ENCODE results near the gene OR12D3.

- no peak for TF ChIP-seq CTCF (IDR thresholded peaks at IDR 0.05 in 2 of 3, conservative IDR thresholded peaks at IDR 0.05 in 1 of 3; ENCODE audit: control insufficient read depth in 2 of 3, extremely low read depth in 1 of 3, insufficient read depth in 1 of 3, low read depth in 3 of 3, low read length in 3 of 3)
- TF ChIP-seq POLR2AphosphoS5 (IDR thresholded peaks at IDR 0.05; ENCODE audit: low read length): no peak
- TF ChIP-seq MEF2B (IDR thresholded peaks at IDR 0.05; ENCODE audit: partially characterized antibody, poor library complexity, severe bottlenecking): no peak
- no peak for TF ChIP-seq POLR2A (IDR thresholded peaks at IDR 0.05; ENCODE audit: low read depth, low read length)
- no peak for TF ChIP-seq SRF (IDR thresholded peaks at IDR 0.05; ENCODE audit: low read depth in 2 of 2, low read length in 2 of 2)
- TF ChIP-seq BACH1 (IDR thresholded peaks at IDR 0.05; ENCODE audit: borderline replicate concordance): no peak
- TF ChIP-seq ZNF274 (IDR thresholded peaks at IDR 0.05; ENCODE audit: insufficient read depth, insufficient read length): no peak
- no peak for TF ChIP-seq ZBTB11 (CRISPR knock-in tag; IDR thresholded peaks at IDR 0.05)
- TF ChIP-seq EZH2 (IDR thresholded peaks at IDR 0.05; ENCODE audit: borderline replicate concordance, control insufficient read depth, low read depth, low read length): no peak
- TF ChIP-seq ASH2L (IDR thresholded peaks at IDR 0.05; ENCODE audit: borderline replicate concordance, low read depth): no peak
- TF ChIP-seq FOXM1 (IDR thresholded peaks at IDR 0.05; ENCODE audit: low read depth, low read length): no peak
- no peak for TF ChIP-seq E2F4 (IDR thresholded peaks at IDR 0.05; ENCODE audit: low read depth, low read length)
These were observed 38.8 kb downstream of the OR12D3 start for GRCh38 chr6:29336269-29336668.
